SH-SY5Y (cell line): ENCODE results near the gene PDLIM5.

Source experiments
- GATA2 ChIP-seq: IDR thresholded peaks from 2 replicates; pipeline ENCODE4 v1.6.1; 2011; ENCODE audit warnings: mild to moderate bottlenecking, low read depth, low read length
- GATA3 ChIP-seq: IDR thresholded peaks from 2 replicates; pipeline ENCODE4 v1.6.1; 2011; ENCODE audit warnings: low read depth, mild to moderate bottlenecking, low read length, moderate library complexity

- TF ChIP-seq GATA2 (no peak), GATA3 (no peak)
Observed at GRCh38 chr4:94595880-94596483, 144.2 kb downstream of the PDLIM5 start.
